ENCODE results near the gene SLC43A2.
A peak's percentile ranks its signal among the peaks of the same experiment; 100 is the strongest.
"Not testable (repeated sequence)": the region's sequence is repeated elsewhere in the genome, so short reads cannot be mapped to it uniquely, and the experiment has no call there.

Gene SLC43A2

GRCh38 chr17:1627982-1628855 is at the start of gene SLC43A2:
SLC43A2 (minus strand) TSS chr17:1628834; CDS start chr17:1627874, 960 bp downstream.
- H3K36me3 ChIP-seq (ENCODE audit: control insufficient read depth, insufficient read depth, low read length): 0 out of 2 replicates have a peak, but pooled peaks cover 2% of the 10 kb centered on the region
- peak within 1 kb of the TSS; percentile 87 for H3K27ac ChIP-seq (ENCODE audit: low read depth, low read length)
- peak within 1 kb of the TSS; percentile 88 for H3K9ac ChIP-seq (ENCODE audit: low read depth, low read length)
- no peaks in the 10 kb centered on the region for H3K27me3 ChIP-seq (ENCODE audit: control insufficient read depth, insufficient read depth, low read length)
- peaks cover 4% of the 10 kb centered on the region; the same call in 1 of the 2 replicates for H3K4me1 ChIP-seq (ENCODE audit: control insufficient read depth, insufficient read depth, low read length)
- H3K4me3 ChIP-seq (ENCODE audit: low read depth, low read length): peak within 1 kb of the TSS; percentile 68
- no peaks in the 10 kb centered on the region for H3K9me3 ChIP-seq (ENCODE audit: control insufficient read depth, insufficient read depth, low read length)

GRCh38 chr17:1676401-1676800 is 47.8 kb upstream of the SLC43A2 start:
- H3K36me3 ChIP-seq (ENCODE audit: control insufficient read depth, insufficient read depth, low read length): peaks cover 98% of the 10 kb centered on the region
- no peaks in the 10 kb centered on the region for H3K4me1 ChIP-seq (ENCODE audit: control insufficient read depth, insufficient read depth, low read length)
- no peak overlapping the region for H3K27ac ChIP-seq (ENCODE audit: low read depth, low read length)
- no peaks in the 10 kb centered on the region for H3K9me3 ChIP-seq (ENCODE audit: control insufficient read depth, insufficient read depth, low read length)
- no peak overlapping the region for H3K9ac ChIP-seq (ENCODE audit: low read depth, low read length)
- H3K4me3 ChIP-seq (ENCODE audit: low read depth, low read length): no peak overlapping the region
- H3K27me3 ChIP-seq (ENCODE audit: control insufficient read depth, insufficient read depth, low read length): no peaks in the 10 kb centered on the region

GRCh38 chr17:1673041-1673785 is 44.6 kb upstream of the SLC43A2 start:
- peaks cover 98% of the 10 kb centered on the region for H3K36me3 ChIP-seq (ENCODE audit: control insufficient read depth, insufficient read depth, low read length)
- no peak overlapping the region for H3K27ac ChIP-seq (ENCODE audit: low read depth, low read length)
- H3K27me3 ChIP-seq (ENCODE audit: control insufficient read depth, insufficient read depth, low read length): no peaks in the 10 kb centered on the region

GRCh38 chr17:1663934-1664333 is 35.3 kb upstream of the SLC43A2 start:
- H3K9ac ChIP-seq (ENCODE audit: low read depth, low read length); H3K4me1 ChIP-seq (ENCODE audit: control insufficient read depth, insufficient read depth, low read length); H3K27ac ChIP-seq (ENCODE audit: low read depth, low read length); H3K4me3 ChIP-seq (ENCODE audit: low read depth, low read length); H3K9me3 ChIP-seq (ENCODE audit: control insufficient read depth, insufficient read depth, low read length); H3K27me3 ChIP-seq (ENCODE audit: control insufficient read depth, insufficient read depth, low read length): not testable (repeated sequence)
- H3K36me3 ChIP-seq (ENCODE audit: control insufficient read depth, insufficient read depth, low read length): peaks cover 95% of the 10 kb centered on the region

More at GRCh38 chr17:1673041-1673785, 44.6 kb upstream of the SLC43A2 start:
- Histone ChIP-seq H3K9me3 (ENCODE audit: control insufficient read depth, insufficient read depth, low read length) (no peaks in the 10 kb centered on the region), H3K9ac (ENCODE audit: low read depth, low read length) (no peak overlapping the region), H3K4me3 (ENCODE audit: low read depth, low read length) (no peak overlapping the region), H3K4me1 (ENCODE audit: control insufficient read depth, insufficient read depth, low read length) (no peaks in the 10 kb centered on the region)

GRCh38 chr17:1661045-1661444 is 32.4 kb upstream of the SLC43A2 start:
- H3K27me3 ChIP-seq (ENCODE audit: control insufficient read depth, insufficient read depth, low read length): no peaks in the 10 kb centered on the region
- peaks cover 93% of the 10 kb centered on the region for H3K36me3 ChIP-seq (ENCODE audit: control insufficient read depth, insufficient read depth, low read length)
- no peaks in the 10 kb centered on the region for H3K9me3 ChIP-seq (ENCODE audit: control insufficient read depth, insufficient read depth, low read length)
- H3K9ac ChIP-seq (ENCODE audit: low read depth, low read length): no peak overlapping the region
- H3K4me1 ChIP-seq (ENCODE audit: control insufficient read depth, insufficient read depth, low read length): no peaks in the 10 kb centered on the region
- no peak overlapping the region for H3K4me3 ChIP-seq (ENCODE audit: low read depth, low read length)
- H3K27ac ChIP-seq (ENCODE audit: low read depth, low read length): no peak overlapping the region

- Histone ChIP-seq H3K36me3 (ENCODE audit: control insufficient read depth, insufficient read depth, low read length) (peaks cover 91% of the 10 kb centered on the region), H3K27me3 (ENCODE audit: control insufficient read depth, insufficient read depth, low read length) (no peaks in the 10 kb centered on the region), H3K4me3 (ENCODE audit: low read depth, low read length) (no peak overlapping the region), H3K9ac (ENCODE audit: low read depth, low read length) (no peak overlapping the region), H3K9me3 (ENCODE audit: control insufficient read depth, insufficient read depth, low read length) (no peaks in the 10 kb centered on the region), H3K27ac (ENCODE audit: low read depth, low read length) (no peak overlapping the region), H3K4me1 (ENCODE audit: control insufficient read depth, insufficient read depth, low read length) (no peaks in the 10 kb centered on the region)
These were observed 29.5 kb upstream of the SLC43A2 start for GRCh38 chr17:1658100-1658499.

- Histone ChIP-seq H3K4me1 (ENCODE audit: control insufficient read depth, insufficient read depth, low read length) (0 out of 2 replicates have a peak, but pooled peaks cover 4% of the 10 kb centered on the region), H3K27me3 (ENCODE audit: control insufficient read depth, insufficient read depth, low read length) (no peaks in the 10 kb centered on the region), H3K9me3 (ENCODE audit: control insufficient read depth, insufficient read depth, low read length) (no peaks in the 10 kb centered on the region), H3K9ac (ENCODE audit: low read depth, low read length) (no peak overlapping the region), H3K36me3 (ENCODE audit: control insufficient read depth, insufficient read depth, low read length) (peaks cover 81% of the 10 kb centered on the region), H3K27ac (ENCODE audit: low read depth, low read length) (no peak overlapping the region), H3K4me3 (ENCODE audit: low read depth, low read length) (no peak overlapping the region)
These were observed 25.1 kb upstream of the SLC43A2 start for GRCh38 chr17:1653735-1654134.

GRCh38 chr17:1652794-1653193 is 24.2 kb upstream of the SLC43A2 start:
- not testable (repeated sequence) for H3K4me1 ChIP-seq (ENCODE audit: control insufficient read depth, insufficient read depth, low read length); H3K9ac ChIP-seq (ENCODE audit: low read depth, low read length); H3K27ac ChIP-seq (ENCODE audit: low read depth, low read length); H3K27me3 ChIP-seq (ENCODE audit: control insufficient read depth, insufficient read depth, low read length); H3K4me3 ChIP-seq (ENCODE audit: low read depth, low read length); H3K9me3 ChIP-seq (ENCODE audit: control insufficient read depth, insufficient read depth, low read length)
- peaks cover 71% of the 10 kb centered on the region for H3K36me3 ChIP-seq (ENCODE audit: control insufficient read depth, insufficient read depth, low read length)

GRCh38 chr17:1651559-1651844 is 22.9 kb upstream of the SLC43A2 start:
- H3K36me3 ChIP-seq (ENCODE audit: control insufficient read depth, insufficient read depth, low read length): peaks cover 63% of the 10 kb centered on the region
- H3K9ac ChIP-seq (ENCODE audit: low read depth, low read length): no peak overlapping the region
- H3K4me1 ChIP-seq (ENCODE audit: control insufficient read depth, insufficient read depth, low read length): peaks cover 10% of the 10 kb centered on the region; the same call in 1 of the 2 replicates
- no peak overlapping the region for H3K4me3 ChIP-seq (ENCODE audit: low read depth, low read length)
- no peaks in the 10 kb centered on the region for H3K9me3 ChIP-seq (ENCODE audit: control insufficient read depth, insufficient read depth, low read length)
- no peak overlapping the region for H3K27ac ChIP-seq (ENCODE audit: low read depth, low read length)
- no peaks in the 10 kb centered on the region for H3K27me3 ChIP-seq (ENCODE audit: control insufficient read depth, insufficient read depth, low read length)

GRCh38 chr17:1650731-1651558 is 22.3 kb upstream of the SLC43A2 start:
- H3K36me3 ChIP-seq (ENCODE audit: control insufficient read depth, insufficient read depth, low read length): peaks cover 57% of the 10 kb centered on the region
- no peak overlapping the region for H3K4me3 ChIP-seq (ENCODE audit: low read depth, low read length)
- peaks cover 14% of the 10 kb centered on the region for H3K4me1 ChIP-seq (ENCODE audit: control insufficient read depth, insufficient read depth, low read length)
- H3K9me3 ChIP-seq (ENCODE audit: control insufficient read depth, insufficient read depth, low read length): no peaks in the 10 kb centered on the region
- H3K27ac ChIP-seq (ENCODE audit: low read depth, low read length): no peak overlapping the region
- H3K27me3 ChIP-seq (ENCODE audit: control insufficient read depth, insufficient read depth, low read length): no peaks in the 10 kb centered on the region
- H3K9ac ChIP-seq (ENCODE audit: low read depth, low read length): no peak overlapping the region

Data from HUES48 (cell line).